ENCODE data around the gene CACNA1C.

Gene CACNA1C

GRCh38 chr12:2192231-2192630, 139.4 kb downstream of the CACNA1C start:
- TF ChIP-seq CTCF (conservative IDR thresholded peaks at IDR 0.05; ENCODE audit: low read depth, low read length) = no peak
- DNase-seq (ENCODE audit: low read depth) = no peak
- no peak overlapping the region for H3K4me3 ChIP-seq (ENCODE audit: low read depth, low read length)

- no peak overlapping the region for H3K4me3 ChIP-seq (ENCODE audit: low read depth, low read length)
- TF ChIP-seq CTCF (conservative IDR thresholded peaks at IDR 0.05; ENCODE audit: low read depth, low read length) = no peak
- no peak for DNase-seq (ENCODE audit: low read depth)
These were observed 141.3 kb downstream of the CACNA1C start for GRCh38 chr12:2194060-2194459.

- H3K4me3 ChIP-seq (ENCODE audit: low read depth, low read length) = no peak overlapping the region
- TF ChIP-seq CTCF (conservative IDR thresholded peaks at IDR 0.05; ENCODE audit: low read depth, low read length) = no peak
- no peak for DNase-seq (ENCODE audit: low read depth)
These were observed 141.8 kb downstream of the CACNA1C start for GRCh38 chr12:2194571-2194970.

- no peak for DNase-seq (ENCODE audit: low read depth)
- H3K4me3 ChIP-seq (ENCODE audit: low read depth, low read length) = no peak overlapping the region
- TF ChIP-seq CTCF (conservative IDR thresholded peaks at IDR 0.05; ENCODE audit: low read depth, low read length) = no peak
These were observed 142.3 kb downstream of the CACNA1C start for GRCh38 chr12:2195085-2195484.

- peak; percentile 71 for DNase-seq (ENCODE audit: low read depth)
- no peak for TF ChIP-seq CTCF (conservative IDR thresholded peaks at IDR 0.05; ENCODE audit: low read depth, low read length)
These were observed 145.3 kb downstream of the CACNA1C start for GRCh38 chr12:2198005-2198501.

GRCh38 chr12:2198542-2198941, 145.8 kb downstream of the CACNA1C start:
- no peak for DNase-seq (ENCODE audit: low read depth)
- no peak for TF ChIP-seq CTCF (conservative IDR thresholded peaks at IDR 0.05; ENCODE audit: low read depth, low read length)
- no peak overlapping the region for H3K4me3 ChIP-seq (ENCODE audit: low read depth, low read length)

More at GRCh38 chr12:2198005-2198501, 145.3 kb downstream of the CACNA1C start:
- H3K4me3 ChIP-seq (ENCODE audit: low read depth, low read length) = no peak overlapping the region

GRCh38 chr12:2205996-2206395, 153.2 kb downstream of the CACNA1C start:
- no peak overlapping the region for H3K4me3 ChIP-seq (ENCODE audit: low read depth, low read length)
- DNase-seq (ENCODE audit: low read depth) = no peak
- no peak for TF ChIP-seq CTCF (conservative IDR thresholded peaks at IDR 0.05; ENCODE audit: low read depth, low read length)

All from choroid plexus epithelial cell (primary cell).